GM06990 (cell line): Measurements from ENCODE around the gene PLAC8L1.
"Not testable (repeated sequence)": the region's sequence is repeated elsewhere in the genome, so short reads cannot be mapped to it uniquely, and the experiment has no call there.

Source experiments
- DNase-seq: peaks from one replicate; pipeline ENCODE4 v3.0.0-alpha.2; 2011; ENCODE audit not compliant: insufficient read length; ENCODE audit errors: extremely low read depth
- H3K27me3 ChIP-seq: replicated peaks from 2 replicates; pipeline ENCODE4 v1.6.0; 2011; ENCODE audit warnings: low read length; ENCODE audit not compliant: control insufficient read depth, insufficient read depth
- H3K36me3 ChIP-seq: 2 replicates; pipeline ENCODE4 v1.5.1; 2011; ENCODE audit warnings: low read length; ENCODE audit not compliant: control insufficient read depth, insufficient read depth
- H3K4me3 ChIP-seq: replicated peaks from 2 replicates; pipeline ENCODE4 v1.5.1; 2011; ENCODE audit warnings: low read depth, mild to moderate bottlenecking, control low read depth, low read length
- CTCF ChIP-seq: IDR thresholded peaks from 2 replicates; pipeline ENCODE4 v1.5.1; 2011; ENCODE audit warnings: low read length, control low read depth, mild to moderate bottlenecking, inconsistent platforms; ENCODE audit not compliant: insufficient read depth, poor library complexity, severe bottlenecking

Gene PLAC8L1, protein sequence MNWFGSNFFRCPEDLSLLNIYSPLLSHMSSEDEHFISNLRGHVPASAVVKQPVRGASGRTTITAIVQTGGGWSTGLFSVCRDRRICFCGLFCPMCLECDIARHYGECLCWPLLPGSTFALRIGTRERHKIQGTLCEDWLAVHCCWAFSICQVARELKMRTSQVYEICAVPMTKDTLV

GRCh38 chr5:146105477-146105876 lies at the start of gene PLAC8L1:
Gene PLAC8L1 (minus strand): TSS chr5:146105577. CDS start chr5:146104311, 1,266 bp downstream.
- TF ChIP-seq CTCF, result no peak
- DNase-seq, result no peak
- Histone ChIP-seq H3K27me3 (no peaks in the 10 kb centered on the region), H3K4me3 (no peak within 1 kb of the TSS), H3K36me3 (no peaks in the 10 kb centered on the region)

- no peak for TF ChIP-seq CTCF
- Histone ChIP-seq H3K36me3 (peaks cover 9% of the 10 kb centered on the region), H3K4me3 (no peak overlapping the region), H3K27me3 (no peaks in the 10 kb centered on the region)
- DNase-seq, result no peak
Measured at GRCh38 chr5:146151970-146152369, 46.6 kb upstream of the PLAC8L1 start.

- H3K36me3 ChIP-seq, result peaks cover 2% of the 10 kb centered on the region
- H3K27me3 ChIP-seq, result no peaks in the 10 kb centered on the region
- TF ChIP-seq CTCF, result no peak
- DNase-seq, result no peak
- no peak overlapping the region for H3K4me3 ChIP-seq
Measured at GRCh38 chr5:146137967-146138403, 32.6 kb upstream of the PLAC8L1 start.

GRCh38 chr5:146130440-146131045 lies 25.2 kb upstream of the PLAC8L1 start:
- no peak for DNase-seq
- Histone ChIP-seq H3K27me3 (no peaks in the 10 kb centered on the region), H3K4me3 (no peak overlapping the region), H3K36me3 (peaks cover 3% of the 10 kb centered on the region)
- TF ChIP-seq CTCF, result peak; percentile 40

DNA sequence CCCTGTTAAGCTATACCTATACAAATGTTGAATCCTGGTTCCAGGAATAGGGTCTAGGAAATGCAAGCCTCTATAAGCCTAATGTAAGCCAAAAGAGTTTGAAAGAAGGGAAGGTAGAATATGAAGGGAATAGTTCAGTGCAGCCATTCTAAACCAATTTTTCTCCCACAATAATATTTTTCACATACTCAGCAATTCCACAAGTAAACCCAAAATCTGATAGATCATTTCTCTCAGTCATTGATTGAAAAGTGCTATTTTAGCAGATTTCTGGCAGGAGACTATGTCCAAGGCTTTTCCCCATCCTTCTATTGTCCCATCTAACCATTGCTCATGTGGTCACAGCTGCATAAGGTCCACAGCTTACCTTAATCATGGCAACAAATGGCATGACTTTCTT lies 20.7 kb upstream of the PLAC8L1 start:
- H3K4me3 ChIP-seq, result no peak overlapping the region
- no peak for TF ChIP-seq CTCF
- H3K36me3 ChIP-seq, result peaks cover 5% of the 10 kb centered on the region
- no peaks in the 10 kb centered on the region for H3K27me3 ChIP-seq
- no peak for DNase-seq

DNA sequence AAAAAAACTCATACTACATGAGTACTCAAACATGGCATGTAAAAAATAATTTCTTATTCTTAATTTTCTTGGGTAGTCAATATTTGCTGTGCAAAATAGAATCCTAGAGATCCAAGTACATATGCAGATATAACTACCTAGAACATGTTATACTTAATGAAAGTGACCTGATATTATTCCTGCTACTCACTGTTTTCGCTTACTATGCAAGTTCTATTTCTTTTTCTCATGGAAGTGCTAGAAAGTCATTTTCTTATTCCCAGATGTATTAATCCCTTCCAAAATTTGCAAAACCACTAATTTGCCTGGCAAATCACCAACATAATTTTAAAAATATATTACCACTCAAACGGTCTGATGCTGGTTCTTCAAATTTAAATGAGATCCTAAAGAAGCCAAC lies 19.2 kb upstream of the PLAC8L1 start:
- no peak for DNase-seq
- TF ChIP-seq CTCF, result no peak
- Histone ChIP-seq H3K27me3 (no peaks in the 10 kb centered on the region), H3K4me3 (no peak overlapping the region), H3K36me3 (peaks cover 5% of the 10 kb centered on the region)

DNA sequence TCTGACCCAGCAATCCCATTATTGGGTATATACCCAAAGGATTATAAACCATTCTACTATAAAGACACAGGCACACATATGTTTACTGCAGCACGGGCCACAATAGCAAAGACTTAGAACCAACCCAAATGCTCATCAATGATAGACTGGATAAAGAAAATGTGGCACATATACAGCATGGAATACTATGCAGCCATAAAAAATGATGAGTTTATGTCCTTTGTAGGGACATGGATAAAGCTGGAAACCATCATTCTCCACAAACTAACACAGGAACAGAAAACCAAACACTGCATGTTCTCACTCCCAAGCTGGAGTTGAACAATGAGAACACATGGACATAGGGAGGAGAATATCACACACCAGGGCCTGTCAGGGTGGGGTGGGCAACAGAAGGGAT lies 16.1 kb upstream of the PLAC8L1 start:
- not testable (repeated sequence) for H3K4me3 ChIP-seq, H3K36me3 ChIP-seq, DNase-seq, H3K27me3 ChIP-seq
